ENCODE data around the gene HYAL4. TPM values are rescaled to one million over a fixed set of nuclear protein-coding genes. Genes with fewer than 3 reads are reported as not detected.
"Not testable (repeated sequence)": the region's sequence is repeated elsewhere in the genome, so short reads cannot be mapped to it uniquely, and the experiment has no call there.

The HYAL4 gene
- total RNA-seq, 2 donors from 2014 or later = not detected

DNA sequence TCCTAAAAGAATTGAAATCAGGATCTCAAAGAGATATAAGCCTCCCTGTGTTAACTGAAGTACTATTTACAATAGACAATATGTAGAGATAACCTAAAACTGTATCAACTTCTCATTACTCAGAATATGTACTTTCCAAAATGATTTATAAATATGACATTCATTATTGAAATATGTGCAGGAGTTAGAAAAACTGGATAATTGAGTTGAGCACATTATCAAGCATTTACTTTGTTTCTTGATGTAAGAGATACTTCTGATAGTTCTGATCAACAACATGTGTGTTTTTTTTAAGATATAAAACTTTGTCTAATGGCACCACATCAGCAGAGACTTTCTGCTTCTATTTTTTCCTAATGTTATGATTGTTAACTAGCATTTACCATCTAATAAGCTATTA is 38.2 kb downstream of the HYAL4 start:
- no peak overlapping the region for H3K27ac Mint-ChIP-seq
- ATAC-seq (no peak), DNase-seq (no peak)
- H3K4me1 Mint-ChIP-seq = no peaks in the 10 kb centered on the region
- H3K36me3 Mint-ChIP-seq (ENCODE audit: low read depth) = no peaks in the 10 kb centered on the region
- no peak overlapping the region for H3K4me3 Mint-ChIP-seq
- no peaks in the 10 kb centered on the region for H3K27me3 Mint-ChIP-seq
- H3K9me3 ChIP-seq (ENCODE audit: control insufficient read depth, low read length, poor library complexity, severe bottlenecking) = no peaks in the 10 kb centered on the region

- Mint-ChIP-seq H3K27ac (no peak overlapping the region), H3K4me3 (no peak overlapping the region)
These were observed 43.2 kb downstream of the HYAL4 start for GRCh38 chr7:123888192-123888591.

GRCh38 chr7:123894753-123895152 is 49.8 kb downstream of the HYAL4 start:
- H3K4me3 Mint-ChIP-seq; H3K27me3 Mint-ChIP-seq; H3K4me1 Mint-ChIP-seq; DNase-seq; ATAC-seq; H3K9me3 ChIP-seq (ENCODE audit: control insufficient read depth, low read length, poor library complexity, severe bottlenecking); H3K27ac Mint-ChIP-seq; H3K36me3 Mint-ChIP-seq (ENCODE audit: low read depth): not testable (repeated sequence)

More at GRCh38 chr7:123888192-123888591, 43.2 kb downstream of the HYAL4 start:
- ATAC-seq (no peak), DNase-seq (no peak)
- H3K9me3 ChIP-seq (ENCODE audit: control insufficient read depth, low read length, poor library complexity, severe bottlenecking) = no peaks in the 10 kb centered on the region
- H3K27me3 Mint-ChIP-seq = peaks cover 11% of the 10 kb centered on the region
- no peaks in the 10 kb centered on the region for H3K4me1 Mint-ChIP-seq
- H3K36me3 Mint-ChIP-seq (ENCODE audit: low read depth) = no peaks in the 10 kb centered on the region

DNA sequence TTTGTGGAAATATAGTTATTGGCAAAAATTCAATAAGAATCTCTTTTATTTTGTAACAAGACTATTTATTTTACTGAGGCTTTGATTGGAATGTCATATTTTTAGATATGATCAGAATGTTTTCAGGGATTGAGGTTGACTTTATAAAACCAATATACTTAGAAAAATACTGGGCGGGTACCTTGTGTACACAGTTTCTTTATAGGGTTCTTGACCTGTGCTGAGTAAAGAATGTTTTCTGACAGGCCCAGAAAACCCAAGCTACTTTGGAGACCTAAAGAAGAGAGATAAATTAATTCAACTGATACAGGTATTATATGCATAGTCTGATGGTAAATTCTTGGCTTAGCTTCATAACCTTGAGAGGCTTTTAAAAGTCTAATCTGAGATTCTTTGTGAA is 56.1 kb downstream of the HYAL4 start:
- Mint-ChIP-seq H3K4me3 (no peak overlapping the region), H3K27me3 (no peaks in the 10 kb centered on the region), H3K4me1 (no peaks in the 10 kb centered on the region), H3K27ac (no peak overlapping the region), H3K36me3 (ENCODE audit: low read depth) (no peaks in the 10 kb centered on the region)
- DNase-seq = no peak
- ATAC-seq = no peak
- H3K9me3 ChIP-seq (ENCODE audit: control insufficient read depth, low read length, poor library complexity, severe bottlenecking) = no peaks in the 10 kb centered on the region

- Mint-ChIP-seq H3K4me1 (no peaks in the 10 kb centered on the region), H3K27ac (no peak overlapping the region), H3K27me3 (peaks cover 1% of the 10 kb centered on the region), H3K4me3 (no peak overlapping the region), H3K36me3 (ENCODE audit: low read depth) (no peaks in the 10 kb centered on the region)
- DNase-seq = no peak
- no peaks in the 10 kb centered on the region for H3K9me3 ChIP-seq (ENCODE audit: control insufficient read depth, low read length, poor library complexity, severe bottlenecking)
- ATAC-seq = no peak
These were observed 60.7 kb downstream of the HYAL4 start for GRCh38 chr7:123905714-123906113.

DNA sequence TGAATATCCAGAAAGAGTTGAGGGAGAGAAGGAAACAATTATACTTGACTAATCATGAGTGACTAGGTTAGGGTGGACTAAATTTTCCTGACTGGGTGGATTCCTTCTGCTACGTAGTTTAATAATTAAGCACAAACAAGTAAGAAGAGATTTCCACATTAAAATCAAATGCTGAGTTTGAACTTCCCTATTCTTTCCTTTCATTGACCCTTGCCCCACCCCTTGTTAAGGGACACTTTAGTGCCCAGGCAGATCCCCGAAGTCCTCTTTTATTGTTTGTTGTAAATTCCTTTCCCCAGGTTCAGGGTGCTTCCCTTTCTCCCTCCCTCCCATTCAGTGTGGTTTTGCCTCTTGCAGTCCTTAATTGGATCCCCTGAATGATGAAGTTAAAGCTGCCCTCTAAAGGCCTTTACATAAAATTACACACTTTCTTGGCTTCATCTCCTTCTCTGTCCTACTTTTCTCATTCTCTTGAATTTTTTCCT is 71.3 kb downstream of the HYAL4 start:
- no peaks in the 10 kb centered on the region for H3K4me1 Mint-ChIP-seq
- no peaks in the 10 kb centered on the region for H3K9me3 ChIP-seq (ENCODE audit: control insufficient read depth, low read length, poor library complexity, severe bottlenecking)
- DNase-seq (no peak), ATAC-seq (no peak)
- H3K4me3 Mint-ChIP-seq = no peak overlapping the region
- H3K27me3 Mint-ChIP-seq = peaks cover 7% of the 10 kb centered on the region
- no peak overlapping the region for H3K27ac Mint-ChIP-seq
- no peaks in the 10 kb centered on the region for H3K36me3 Mint-ChIP-seq (ENCODE audit: low read depth)

DNA sequence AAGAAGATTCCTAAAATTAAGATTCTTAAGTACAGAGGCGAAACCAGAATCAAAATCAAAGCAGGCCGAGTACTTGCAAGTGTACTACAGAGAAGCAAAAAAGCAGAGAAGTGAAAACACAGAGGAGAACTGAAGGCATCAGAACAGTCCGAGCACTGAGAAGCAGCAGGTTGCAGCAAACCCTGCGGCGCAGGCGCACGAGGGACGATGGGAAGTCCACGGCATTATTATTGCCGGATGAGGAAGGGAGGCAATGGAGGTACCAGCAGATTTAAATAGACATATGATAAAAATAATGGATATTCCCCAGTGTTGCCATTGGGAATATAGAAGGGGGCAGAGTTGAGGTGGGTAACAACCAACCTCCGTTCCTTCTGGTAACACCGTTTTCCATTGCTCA is 72.9 kb downstream of the HYAL4 start:
- no peaks in the 10 kb centered on the region for H3K4me1 Mint-ChIP-seq
- no peaks in the 10 kb centered on the region for H3K36me3 Mint-ChIP-seq (ENCODE audit: low read depth)
- no peak overlapping the region for H3K4me3 Mint-ChIP-seq
- no peak overlapping the region for H3K27ac Mint-ChIP-seq
- H3K9me3 ChIP-seq (ENCODE audit: control insufficient read depth, low read length, poor library complexity, severe bottlenecking) = no peaks in the 10 kb centered on the region
- ATAC-seq (no peak), DNase-seq (no peak)
- H3K27me3 Mint-ChIP-seq = peaks cover 7% of the 10 kb centered on the region

- Mint-ChIP-seq H3K27ac (no peak overlapping the region), H3K4me3 (no peak overlapping the region), H3K4me1 (no peaks in the 10 kb centered on the region), H3K36me3 (ENCODE audit: low read depth) (no peaks in the 10 kb centered on the region), H3K27me3 (peaks cover 7% of the 10 kb centered on the region)
- H3K9me3 ChIP-seq (ENCODE audit: control insufficient read depth, low read length, poor library complexity, severe bottlenecking) = no peaks in the 10 kb centered on the region
- ATAC-seq = no peak
- DNase-seq = no peak
These were observed 73.3 kb downstream of the HYAL4 start for GRCh38 chr7:123918309-123918708.

- Mint-ChIP-seq H3K36me3 (ENCODE audit: low read depth) (no peaks in the 10 kb centered on the region), H3K27me3 (peaks cover 12% of the 10 kb centered on the region), H3K4me3 (no peak overlapping the region), H3K4me1 (no peaks in the 10 kb centered on the region), H3K27ac (no peak overlapping the region)
- DNase-seq (no peak), ATAC-seq (no peak)
- no peaks in the 10 kb centered on the region for H3K9me3 ChIP-seq (ENCODE audit: control insufficient read depth, low read length, poor library complexity, severe bottlenecking)
These were observed 78.6 kb downstream of the HYAL4 start for GRCh38 chr7:123923599-123923998.

GRCh38 chr7:123924941-123925340 is 80.0 kb downstream of the HYAL4 start, which contains the start of gene SPAM1:
Gene SPAM1 (plus strand): TSS chr7:123925241. CDS start chr7:123953571, 28,330 bp downstream.
- no peaks in the 10 kb centered on the region for H3K36me3 Mint-ChIP-seq (ENCODE audit: low read depth)
- no peak within 1 kb of the TSS for H3K4me3 Mint-ChIP-seq
- H3K4me1 Mint-ChIP-seq = no peaks in the 10 kb centered on the region
- H3K27ac Mint-ChIP-seq = no peak within 1 kb of the TSS
- no peak for ATAC-seq
- no peaks in the 10 kb centered on the region for H3K9me3 ChIP-seq (ENCODE audit: control insufficient read depth, low read length, poor library complexity, severe bottlenecking)
- H3K27me3 Mint-ChIP-seq = peaks cover 12% of the 10 kb centered on the region
- no peak for DNase-seq

Other genes starting within 250 kb of the HYAL4 start
- not detected for gene ASB15, start 243.3 kb upstream of the HYAL4 start, total RNA-seq
- not detected for gene LMOD2, start 189.3 kb upstream of the HYAL4 start, total RNA-seq
- 1 to 10 TPM; 9.5 to 10.0 TPM for gene WASL, start 96.2 kb upstream of the HYAL4 start, total RNA-seq
- gene SPAM1, start 80.1 kb downstream of the HYAL4 start, total RNA-seq = not detected
- not detected for gene TMEM229A, start 187.9 kb downstream of the HYAL4 start, total RNA-seq

Measured in T-helper 17 cell (primary cell).